Measurements from ENCODE around the gene CLDN15. TPM values are rescaled to one million over a fixed set of nuclear protein-coding genes. Genes with fewer than 3 reads are reported as not detected.
"Not testable (repeated sequence)": the region's sequence is repeated elsewhere in the genome, so short reads cannot be mapped to it uniquely, and the experiment has no call there.

Gene CLDN15
- total RNA-seq, 1 donor: 3.0 TPM

DNA sequence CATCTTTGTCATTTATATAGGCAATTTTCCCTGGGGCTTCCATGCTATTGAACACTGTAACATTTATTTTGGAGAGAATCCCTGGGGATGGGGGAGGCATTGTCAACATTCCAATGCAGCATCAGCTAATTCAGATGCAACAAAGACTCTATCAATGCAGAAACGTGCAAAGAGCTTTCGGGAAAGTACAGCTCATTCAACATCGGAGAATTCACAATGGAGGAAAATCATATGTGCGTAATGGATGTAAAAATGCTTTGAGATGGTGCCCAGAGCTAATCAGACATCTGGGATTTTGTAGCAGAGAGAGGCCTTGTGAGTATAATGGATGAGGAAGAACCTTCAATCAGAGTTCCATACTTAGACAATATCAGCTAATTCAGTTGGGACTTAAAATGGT lies 35.6 kb upstream of the CLDN15 start:
- no peak for DNase-seq (ENCODE audit: low read depth)
- H3K4me3 ChIP-seq (ENCODE audit: low read depth, low read length): no peak overlapping the region
- TF ChIP-seq, protein P1, sequence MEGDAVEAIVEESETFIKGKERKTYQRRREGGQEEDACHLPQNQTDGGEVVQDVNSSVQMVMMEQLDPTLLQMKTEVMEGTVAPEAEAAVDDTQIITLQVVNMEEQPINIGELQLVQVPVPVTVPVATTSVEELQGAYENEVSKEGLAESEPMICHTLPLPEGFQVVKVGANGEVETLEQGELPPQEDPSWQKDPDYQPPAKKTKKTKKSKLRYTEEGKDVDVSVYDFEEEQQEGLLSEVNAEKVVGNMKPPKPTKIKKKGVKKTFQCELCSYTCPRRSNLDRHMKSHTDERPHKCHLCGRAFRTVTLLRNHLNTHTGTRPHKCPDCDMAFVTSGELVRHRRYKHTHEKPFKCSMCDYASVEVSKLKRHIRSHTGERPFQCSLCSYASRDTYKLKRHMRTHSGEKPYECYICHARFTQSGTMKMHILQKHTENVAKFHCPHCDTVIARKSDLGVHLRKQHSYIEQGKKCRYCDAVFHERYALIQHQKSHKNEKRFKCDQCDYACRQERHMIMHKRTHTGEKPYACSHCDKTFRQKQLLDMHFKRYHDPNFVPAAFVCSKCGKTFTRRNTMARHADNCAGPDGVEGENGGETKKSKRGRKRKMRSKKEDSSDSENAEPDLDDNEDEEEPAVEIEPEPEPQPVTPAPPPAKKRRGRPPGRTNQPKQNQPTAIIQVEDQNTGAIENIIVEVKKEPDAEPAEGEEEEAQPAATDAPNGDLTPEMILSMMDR (IDR thresholded peaks at IDR 0.05; ENCODE audit: insufficient read depth, low read length): no peak

DNA sequence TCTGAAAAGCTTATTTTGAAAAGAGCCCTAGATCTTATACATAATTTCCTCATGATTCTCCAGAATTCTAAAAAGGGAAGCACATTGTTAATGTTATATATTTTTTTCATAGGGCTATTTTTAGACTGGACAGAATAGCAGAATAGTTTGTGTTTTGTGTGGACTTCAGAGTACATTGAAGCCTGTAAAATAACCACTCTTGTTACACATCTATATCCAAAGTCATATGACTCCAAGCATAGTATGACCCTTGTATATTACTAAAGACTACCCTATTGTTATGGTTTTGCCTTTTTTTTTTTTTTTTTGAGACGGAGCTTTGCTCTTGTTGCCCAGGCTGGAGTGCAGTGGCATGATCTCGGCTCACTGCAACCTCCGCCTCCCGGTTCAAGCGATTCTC lies 33.4 kb upstream of the CLDN15 start:
- TF ChIP-seq, protein P1 (IDR thresholded peaks at IDR 0.05; ENCODE audit: insufficient read depth, low read length): no peak
- no peak for DNase-seq (ENCODE audit: low read depth)
- H3K4me3 ChIP-seq (ENCODE audit: low read depth, low read length): no peak overlapping the region

DNA sequence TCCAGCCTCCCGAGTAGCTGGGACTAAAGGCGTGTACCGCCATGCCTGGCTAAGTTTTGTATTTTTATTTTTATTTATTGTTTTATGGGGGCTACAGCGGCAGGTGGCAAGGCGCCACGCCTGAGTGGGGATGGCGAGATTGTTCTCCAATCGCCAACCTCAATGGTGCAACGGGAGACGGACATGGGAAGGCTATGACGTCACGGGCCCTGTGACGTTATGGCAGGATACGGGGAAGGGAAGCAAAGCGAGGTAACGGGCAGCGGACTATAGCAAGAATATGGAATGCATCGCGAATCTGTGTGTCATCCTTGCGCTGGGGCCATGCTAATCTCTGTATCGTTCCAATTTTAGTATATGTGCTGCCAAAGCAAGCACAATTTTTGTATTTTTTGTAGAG lies 32.1 kb upstream of the CLDN15 start:
- TF ChIP-seq, protein P1 (IDR thresholded peaks at IDR 0.05; ENCODE audit: insufficient read depth, low read length): no peak
- DNase-seq (ENCODE audit: low read depth): no peak

DNA sequence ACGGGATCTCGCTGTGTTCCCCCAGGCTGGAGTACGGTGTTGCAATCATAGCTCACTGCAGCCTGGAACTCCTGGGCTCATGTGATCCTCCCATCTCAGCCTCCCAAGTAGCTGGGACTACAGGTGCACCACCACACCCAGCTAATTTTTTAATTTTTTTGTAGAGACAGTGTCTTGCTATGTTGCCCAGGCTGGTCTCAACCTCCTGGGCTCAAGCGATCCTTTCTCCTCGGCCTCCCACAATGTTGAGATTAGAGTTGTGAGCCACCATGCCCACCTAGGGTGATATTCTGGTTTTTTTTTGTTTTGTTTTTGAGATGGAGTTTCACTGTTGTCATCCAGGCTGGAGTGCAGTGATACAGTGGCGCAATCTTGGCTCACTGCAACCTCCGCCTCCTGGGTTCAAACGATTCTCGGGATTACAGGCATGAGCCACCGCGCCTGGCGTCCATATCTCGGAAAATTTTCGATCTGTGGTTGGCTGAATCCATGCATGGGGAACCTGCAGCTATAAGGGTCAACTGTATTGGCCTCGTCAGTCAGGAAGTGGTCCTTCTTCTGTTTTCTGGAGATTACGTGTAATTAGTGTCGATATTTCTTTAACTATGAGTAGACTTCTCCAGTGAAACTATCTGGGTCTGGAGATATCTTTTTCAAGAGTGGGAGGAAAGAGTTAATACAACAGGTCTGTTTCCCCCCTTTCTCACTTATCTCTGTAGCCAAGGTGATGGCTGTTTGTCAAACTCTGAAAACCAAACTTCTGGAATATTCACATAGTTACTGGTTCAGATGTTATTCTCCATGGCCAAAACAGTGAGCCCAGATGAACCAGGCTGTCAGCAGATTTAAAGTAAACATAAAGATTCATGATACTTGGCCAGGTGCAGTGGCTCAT lies 28.3 kb upstream of the CLDN15 start:
- DNase-seq (ENCODE audit: low read depth): no peak
- TF ChIP-seq, protein P1 (IDR thresholded peaks at IDR 0.05; ENCODE audit: insufficient read depth, low read length): no peak
- no peak overlapping the region for H3K4me3 ChIP-seq (ENCODE audit: low read depth, low read length)

More for the DNA sequence above, 32.1 kb upstream of the CLDN15 start:
- H3K4me3 ChIP-seq (ENCODE audit: low read depth, low read length): no peak overlapping the region

DNA sequence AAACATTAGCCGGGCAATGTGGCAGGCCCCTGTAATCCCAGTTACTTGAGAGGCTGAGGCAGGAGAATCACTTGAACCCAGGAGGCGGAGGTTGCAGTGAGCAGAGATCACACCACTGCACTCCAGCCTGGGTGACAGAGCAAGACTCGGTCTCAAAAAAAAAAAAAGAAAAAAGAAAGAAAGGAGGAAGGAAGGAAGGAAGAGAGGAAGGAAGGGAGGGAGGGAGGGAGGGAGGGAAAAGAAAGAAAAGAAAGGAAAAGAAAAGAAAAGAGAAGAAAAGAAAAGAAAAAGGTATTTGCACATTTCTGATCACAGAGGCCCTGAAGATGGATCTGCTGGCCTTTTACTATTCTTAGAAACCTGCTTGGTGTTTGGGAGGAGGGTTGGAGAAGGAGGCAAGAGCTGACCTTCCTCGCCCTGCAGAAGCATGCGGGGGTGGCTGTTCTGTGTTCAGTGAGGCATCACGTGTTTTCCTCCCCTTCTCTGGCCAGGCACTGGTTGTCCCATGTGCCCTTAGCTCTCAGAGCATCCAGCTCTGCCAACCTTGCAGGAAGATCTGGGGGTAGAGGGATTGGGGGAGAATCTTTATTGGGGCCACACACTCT lies 26.6 kb upstream of the CLDN15 start:
- H3K4me3 ChIP-seq (ENCODE audit: low read depth, low read length): not testable (repeated sequence)
- DNase-seq (ENCODE audit: low read depth): peak; percentile 8

DNA sequence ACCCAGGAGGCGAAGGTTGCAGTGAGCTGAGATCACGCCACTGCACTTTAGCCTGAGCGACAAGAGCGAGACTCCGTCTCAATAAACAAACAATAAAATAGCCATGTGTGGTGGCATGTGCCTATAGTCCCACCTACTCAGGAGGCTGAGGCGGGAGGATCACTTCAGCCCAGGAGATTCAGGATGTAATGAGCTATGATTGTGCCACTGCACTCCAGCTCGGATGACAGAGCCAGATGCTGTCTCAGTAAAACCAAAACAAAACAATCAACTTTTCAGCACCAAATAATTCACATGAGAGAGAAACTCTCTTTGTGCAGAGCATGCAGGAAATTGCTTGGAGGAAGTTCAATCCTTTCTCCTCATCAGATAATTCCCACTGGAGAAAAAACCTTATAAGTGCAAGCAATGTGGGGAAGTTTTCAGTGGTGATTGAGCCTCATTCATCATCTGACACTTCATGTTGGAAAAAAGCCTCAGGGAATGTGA lies 20.7 kb upstream of the CLDN15 start:
- H3K4me3 ChIP-seq (ENCODE audit: low read depth, low read length): no peak overlapping the region
- TF ChIP-seq, protein P1 (IDR thresholded peaks at IDR 0.05; ENCODE audit: insufficient read depth, low read length): no peak
- DNase-seq (ENCODE audit: low read depth): no peak

DNA sequence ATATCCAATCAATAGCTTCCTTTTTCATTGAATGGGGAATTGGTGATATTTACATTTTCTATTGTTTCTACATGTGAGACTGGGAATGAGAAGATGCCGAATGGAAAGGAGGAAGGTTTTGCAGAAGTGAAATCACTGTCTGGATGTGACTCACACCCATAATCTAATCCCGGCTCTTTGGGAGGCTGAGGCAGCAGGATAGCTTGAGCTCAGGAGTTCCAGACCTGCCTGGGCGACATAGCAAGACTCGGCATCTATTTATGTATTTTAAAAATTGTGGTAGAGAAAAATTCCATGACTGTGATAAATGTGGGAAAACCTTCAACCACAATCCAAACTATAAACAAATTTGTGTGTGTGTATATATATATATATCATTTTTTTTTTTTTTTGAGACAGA lies 18.2 kb upstream of the CLDN15 start:
- no peak overlapping the region for H3K4me3 ChIP-seq (ENCODE audit: low read depth, low read length)
- no peak for DNase-seq (ENCODE audit: low read depth)
- TF ChIP-seq, protein P1 (IDR thresholded peaks at IDR 0.05; ENCODE audit: insufficient read depth, low read length): no peak

DNA sequence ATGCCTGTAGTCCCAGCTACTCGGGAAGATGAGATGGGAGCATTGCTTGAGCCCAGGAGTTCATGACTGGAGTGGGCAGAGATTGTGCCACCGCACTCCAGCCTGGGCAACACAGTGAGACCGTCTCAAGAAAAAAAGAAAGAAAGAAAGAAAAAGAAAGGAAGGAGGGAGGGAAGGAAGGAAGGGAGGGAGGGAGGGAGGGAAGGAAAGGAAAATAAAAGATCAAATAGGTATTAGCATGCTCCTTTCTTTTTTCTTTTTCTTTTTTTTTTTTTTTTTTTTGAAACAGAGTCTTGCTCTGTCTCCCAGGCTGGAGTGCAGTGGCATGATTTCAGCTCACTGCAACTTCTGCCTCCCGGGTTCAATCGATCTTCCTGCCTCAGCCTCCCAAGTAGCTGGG lies 15.6 kb upstream of the CLDN15 start:
- not testable (repeated sequence) for DNase-seq (ENCODE audit: low read depth); H3K4me3 ChIP-seq (ENCODE audit: low read depth, low read length)

Measured in fibroblast of the aortic adventitia (primary cell).